Spleen (tissue), 7 donors: ENCODE results near the gene MRPL54.

ENCODE experiments used
- POLR2AphosphoS5 ChIP-seq, 3 donors: sonication (generic); formaldehyde crosslinking; IDR thresholded peaks; one replicate each; pipeline ENCODE4 v1.5.1; 2017; ENCODE audit warnings: antibody characterized with exemption in 3 of 3
- TF ChIP-seq, protein P1 (sequence below), 11 experiments: fragments of 200-600 bp in 7 of 11; fragments of 450-650 bp in 4 of 11; sonication (generic) in 4 of 11; IDR thresholded peaks in 8 of 11; conservative IDR thresholded peaks in 3 of 11; 1 replicate in 7 of 11; 2 replicates in 4 of 11; pipeline versions ENCODE4 v1.4.0 to v1.8.0; 2016 to 2021; ENCODE audit warnings: antibody characterized with exemption in 11 of 11, inconsistent platforms in 4 of 11, mild to moderate bottlenecking in 1 of 11
- donor health status: DM: no; HTN: no; CAD: no; lungs with moderate emphysema.
- donor health status: DM: no; HTN: no; CAD: no.
- donor health status: DM: no; HTN: no; CAD: no.

DNA sequence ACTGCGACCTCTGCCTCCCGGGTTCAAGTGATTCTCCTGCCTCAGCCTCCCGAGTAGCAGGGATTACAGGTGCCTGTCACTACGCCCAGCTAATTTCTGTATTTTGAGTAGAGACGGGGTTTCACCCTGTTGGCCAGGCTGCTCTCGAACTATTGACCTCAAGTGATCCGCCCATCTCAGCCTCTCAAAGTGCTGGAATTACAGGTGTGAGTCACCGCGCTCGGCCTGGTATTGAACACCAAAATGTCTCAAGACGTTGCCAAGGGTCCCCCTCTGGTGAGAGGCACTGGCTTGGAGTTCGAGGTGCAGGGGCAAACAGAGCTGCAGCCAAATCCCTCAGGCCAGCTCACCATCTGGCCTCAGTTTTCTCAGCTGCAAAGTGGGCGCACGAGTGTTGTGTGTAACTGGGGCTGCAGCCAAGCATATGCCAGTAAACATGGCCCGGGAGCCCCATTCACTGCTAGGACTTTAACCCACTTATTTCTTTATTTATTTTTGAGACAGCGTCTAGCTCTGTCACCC is 46.3 kb upstream of the MRPL54 start:
- no peak for TF ChIP-seq POLR2AphosphoS5 (IDR thresholded peaks at IDR 0.05)
- TF ChIP-seq, protein P1, sequence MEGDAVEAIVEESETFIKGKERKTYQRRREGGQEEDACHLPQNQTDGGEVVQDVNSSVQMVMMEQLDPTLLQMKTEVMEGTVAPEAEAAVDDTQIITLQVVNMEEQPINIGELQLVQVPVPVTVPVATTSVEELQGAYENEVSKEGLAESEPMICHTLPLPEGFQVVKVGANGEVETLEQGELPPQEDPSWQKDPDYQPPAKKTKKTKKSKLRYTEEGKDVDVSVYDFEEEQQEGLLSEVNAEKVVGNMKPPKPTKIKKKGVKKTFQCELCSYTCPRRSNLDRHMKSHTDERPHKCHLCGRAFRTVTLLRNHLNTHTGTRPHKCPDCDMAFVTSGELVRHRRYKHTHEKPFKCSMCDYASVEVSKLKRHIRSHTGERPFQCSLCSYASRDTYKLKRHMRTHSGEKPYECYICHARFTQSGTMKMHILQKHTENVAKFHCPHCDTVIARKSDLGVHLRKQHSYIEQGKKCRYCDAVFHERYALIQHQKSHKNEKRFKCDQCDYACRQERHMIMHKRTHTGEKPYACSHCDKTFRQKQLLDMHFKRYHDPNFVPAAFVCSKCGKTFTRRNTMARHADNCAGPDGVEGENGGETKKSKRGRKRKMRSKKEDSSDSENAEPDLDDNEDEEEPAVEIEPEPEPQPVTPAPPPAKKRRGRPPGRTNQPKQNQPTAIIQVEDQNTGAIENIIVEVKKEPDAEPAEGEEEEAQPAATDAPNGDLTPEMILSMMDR (IDR thresholded peaks at IDR 0.05 in 8 of 11, conservative IDR thresholded peaks at IDR 0.05 in 3 of 11), result no peak
